ENCODE results near the gene CACNA1B. TPM values are rescaled to one million over a fixed set of nuclear protein-coding genes. Genes with fewer than 3 reads are reported as not detected.

CACNA1B gene
- total and polyA plus RNA-seq, 2 experiments from 2014 or later = 0.39 to 0.60 TPM

GRCh38 chr9:137951597-137952490 is 74.3 kb downstream of the CACNA1B start:
- Histone ChIP-seq H3K27me3 (no peaks in the 10 kb centered on the region), H3K36me3 (no peaks in the 10 kb centered on the region), H3K4me1 (ENCODE audit: low read depth) (no peaks in the 10 kb centered on the region), H3K4me3 (no peak overlapping the region), H3K9me3 (ENCODE audit: low read depth) (no peaks in the 10 kb centered on the region), H3K27ac (no peak overlapping the region)
- TF ChIP-seq CTCF (IDR thresholded peaks at IDR 0.05; ENCODE audit: low read depth, low read length) = no peak
- no peak for DNase-seq (ENCODE audit: low read depth in 1 of 2, low spot score in 1 of 2)

GRCh38 chr9:137952976-137953666 is 75.5 kb downstream of the CACNA1B start:
- no peak for TF ChIP-seq CTCF (IDR thresholded peaks at IDR 0.05; ENCODE audit: low read depth, low read length)
- H3K9me3 ChIP-seq (ENCODE audit: low read depth) = no peaks in the 10 kb centered on the region
- no peak overlapping the region for H3K27ac ChIP-seq
- H3K27me3 ChIP-seq = no peaks in the 10 kb centered on the region
- DNase-seq (ENCODE audit: low read depth in 1 of 2, low spot score in 1 of 2) = no peak
- no peaks in the 10 kb centered on the region for H3K36me3 ChIP-seq
- H3K4me3 ChIP-seq = no peak overlapping the region
- no peaks in the 10 kb centered on the region for H3K4me1 ChIP-seq (ENCODE audit: low read depth)

GRCh38 chr9:137953683-137954438 is 76.3 kb downstream of the CACNA1B start:
- Histone ChIP-seq H3K4me3 (no peak overlapping the region), H3K36me3 (no peaks in the 10 kb centered on the region), H3K4me1 (ENCODE audit: low read depth) (no peaks in the 10 kb centered on the region), H3K27me3 (no peaks in the 10 kb centered on the region), H3K27ac (no peak overlapping the region), H3K9me3 (ENCODE audit: low read depth) (no peaks in the 10 kb centered on the region)
- no peak for DNase-seq (ENCODE audit: low read depth in 1 of 2, low spot score in 1 of 2)
- TF ChIP-seq CTCF (IDR thresholded peaks at IDR 0.05; ENCODE audit: low read depth, low read length) = no peak

GRCh38 chr9:137955224-137955570 is 77.6 kb downstream of the CACNA1B start:
- H3K36me3 ChIP-seq = no peaks in the 10 kb centered on the region
- H3K27me3 ChIP-seq = no peaks in the 10 kb centered on the region
- no peak overlapping the region for H3K27ac ChIP-seq
- H3K4me3 ChIP-seq = no peak overlapping the region
- TF ChIP-seq CTCF (IDR thresholded peaks at IDR 0.05; ENCODE audit: low read depth, low read length) = no peak
- DNase-seq (ENCODE audit: low read depth in 1 of 2, low spot score in 1 of 2) = no peak
- no peaks in the 10 kb centered on the region for H3K9me3 ChIP-seq (ENCODE audit: low read depth)
- no peaks in the 10 kb centered on the region for H3K4me1 ChIP-seq (ENCODE audit: low read depth)

GRCh38 chr9:137955586-137955985 is 78.0 kb downstream of the CACNA1B start:
- no peak for TF ChIP-seq CTCF (IDR thresholded peaks at IDR 0.05; ENCODE audit: low read depth, low read length)
- no peak overlapping the region for H3K4me3 ChIP-seq
- DNase-seq (ENCODE audit: low read depth in 1 of 2, low spot score in 1 of 2) = no peak
- no peaks in the 10 kb centered on the region for H3K27me3 ChIP-seq
- no peaks in the 10 kb centered on the region for H3K36me3 ChIP-seq
- H3K9me3 ChIP-seq (ENCODE audit: low read depth) = no peaks in the 10 kb centered on the region
- no peaks in the 10 kb centered on the region for H3K4me1 ChIP-seq (ENCODE audit: low read depth)
- H3K27ac ChIP-seq = no peak overlapping the region
